ENCODE results near the gene LRTM2. TPM values are rescaled to one million over a fixed set of nuclear protein-coding genes. Genes with fewer than 3 reads are reported as not detected.

LRTM2 gene
- total and polyA plus RNA-seq, 12 donors, result 0.06 TPM; not detected in 11

DNA sequence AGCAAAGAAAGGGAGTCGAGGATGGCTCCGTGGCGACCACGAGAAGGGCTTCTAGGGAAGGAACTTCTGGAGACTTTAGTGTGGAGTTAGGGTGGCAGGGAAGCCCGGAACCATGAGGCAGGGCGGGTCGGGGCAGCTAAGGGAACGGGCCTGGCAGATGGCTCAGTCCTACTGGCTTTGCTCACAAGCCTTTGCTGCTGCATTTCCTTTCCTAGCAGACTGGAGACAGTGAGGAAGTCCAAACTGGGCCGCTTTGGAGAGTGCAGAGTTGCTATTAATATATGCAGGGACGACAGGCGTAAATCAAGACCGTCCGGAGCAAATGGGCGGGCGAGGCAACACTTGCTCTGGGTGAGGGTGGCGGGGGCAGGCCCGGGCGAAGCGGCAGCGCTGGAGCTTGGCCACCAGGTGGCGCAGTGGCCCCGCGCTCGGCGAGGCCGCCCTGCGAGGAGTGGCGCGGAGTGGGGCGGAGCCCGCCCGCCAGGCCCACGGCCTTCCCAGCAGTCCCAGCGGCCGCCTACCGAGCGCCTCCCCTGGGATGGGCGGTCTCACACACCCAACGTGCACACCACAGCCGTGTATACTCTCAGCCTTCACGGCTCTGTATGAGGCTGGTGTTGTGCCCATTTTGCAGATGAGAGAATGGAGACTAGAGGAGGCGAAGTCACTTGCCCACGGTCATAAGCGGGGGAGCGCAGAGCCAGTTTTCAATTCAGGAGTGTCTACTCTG is 24.4 kb upstream of the LRTM2 start:
- H3K27ac ChIP-seq, result peak overlapping the region in 4 of 5 donors; percentile 70 to 84 (median 77)
- H3K4me1 ChIP-seq (replicated peaks in 1 of 2), result peaks cover 11 to 18% of the 10 kb centered on the region in 2 donors
- DNase-seq, result peak; percentile 93 to 96 (median 93)
- H3K4me3 ChIP-seq, result peak overlapping the region in 2 of 4 donors; percentile 29 to 76
- no peaks in the 10 kb centered on the region for H3K27me3 ChIP-seq
- TF ChIP-seq, protein P1, sequence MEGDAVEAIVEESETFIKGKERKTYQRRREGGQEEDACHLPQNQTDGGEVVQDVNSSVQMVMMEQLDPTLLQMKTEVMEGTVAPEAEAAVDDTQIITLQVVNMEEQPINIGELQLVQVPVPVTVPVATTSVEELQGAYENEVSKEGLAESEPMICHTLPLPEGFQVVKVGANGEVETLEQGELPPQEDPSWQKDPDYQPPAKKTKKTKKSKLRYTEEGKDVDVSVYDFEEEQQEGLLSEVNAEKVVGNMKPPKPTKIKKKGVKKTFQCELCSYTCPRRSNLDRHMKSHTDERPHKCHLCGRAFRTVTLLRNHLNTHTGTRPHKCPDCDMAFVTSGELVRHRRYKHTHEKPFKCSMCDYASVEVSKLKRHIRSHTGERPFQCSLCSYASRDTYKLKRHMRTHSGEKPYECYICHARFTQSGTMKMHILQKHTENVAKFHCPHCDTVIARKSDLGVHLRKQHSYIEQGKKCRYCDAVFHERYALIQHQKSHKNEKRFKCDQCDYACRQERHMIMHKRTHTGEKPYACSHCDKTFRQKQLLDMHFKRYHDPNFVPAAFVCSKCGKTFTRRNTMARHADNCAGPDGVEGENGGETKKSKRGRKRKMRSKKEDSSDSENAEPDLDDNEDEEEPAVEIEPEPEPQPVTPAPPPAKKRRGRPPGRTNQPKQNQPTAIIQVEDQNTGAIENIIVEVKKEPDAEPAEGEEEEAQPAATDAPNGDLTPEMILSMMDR (IDR thresholded peaks at IDR 0.05), result peak; percentile 60 to 100 (median 90)
- peak; percentile 7 to 54 for TF ChIP-seq POLR2A (IDR thresholded peaks at IDR 0.05)
- WGBS, 4 donors, result 4 to 13% (median 6%) methylated on average over 10 to 45 of the region's 45 CpGs
- no peaks in the 10 kb centered on the region for H3K36me3 ChIP-seq (replicated peaks in 1 of 2)
- intact Hi-C loops (cut with DNase I), result loop anchor here (2.0 to 10.0 kb wide), 5 partner anchors 143 to 789 kb away; no protein-coding TSS in a partner anchor
- no peaks in the 10 kb centered on the region for H3K9me3 ChIP-seq (replicated peaks in 1 of 3)

GRCh38 chr12:1796515-1797010 is 23.8 kb upstream of the LRTM2 start:
- H3K9me3 ChIP-seq (replicated peaks in 1 of 3), result no peaks in the 10 kb centered on the region
- WGBS, 4 donors, result 3 to 4% (median 3%) methylated on average over 16 to 43 of the region's 43 CpGs; no CpG with 5 or more reads in 1 of the 4 donors
- H3K36me3 ChIP-seq (replicated peaks in 1 of 2), result no peaks in the 10 kb centered on the region
- H3K4me3 ChIP-seq, result peak overlapping the region in 2 of 4 donors; percentile 29 to 76
- peaks cover 11 to 18% of the 10 kb centered on the region in 2 donors for H3K4me1 ChIP-seq (replicated peaks in 1 of 2)
- peak overlapping the region in 4 of 5 donors; percentile 70 to 84 (median 77) for H3K27ac ChIP-seq
- TF ChIP-seq, protein P1 (IDR thresholded peaks at IDR 0.05), result no peak
- peak in 1 of 2 donors; percentile 1 for TF ChIP-seq POLR2A (IDR thresholded peaks at IDR 0.05)
- peak in 3 of 7 donors; percentile 35 to 60 (median 50) for DNase-seq
- H3K27me3 ChIP-seq, result no peaks in the 10 kb centered on the region
- intact Hi-C loops (cut with DNase I), result loop anchor here (2.0 to 10.0 kb wide), 5 partner anchors 142 to 788 kb away; no protein-coding TSS in a partner anchor

DNA sequence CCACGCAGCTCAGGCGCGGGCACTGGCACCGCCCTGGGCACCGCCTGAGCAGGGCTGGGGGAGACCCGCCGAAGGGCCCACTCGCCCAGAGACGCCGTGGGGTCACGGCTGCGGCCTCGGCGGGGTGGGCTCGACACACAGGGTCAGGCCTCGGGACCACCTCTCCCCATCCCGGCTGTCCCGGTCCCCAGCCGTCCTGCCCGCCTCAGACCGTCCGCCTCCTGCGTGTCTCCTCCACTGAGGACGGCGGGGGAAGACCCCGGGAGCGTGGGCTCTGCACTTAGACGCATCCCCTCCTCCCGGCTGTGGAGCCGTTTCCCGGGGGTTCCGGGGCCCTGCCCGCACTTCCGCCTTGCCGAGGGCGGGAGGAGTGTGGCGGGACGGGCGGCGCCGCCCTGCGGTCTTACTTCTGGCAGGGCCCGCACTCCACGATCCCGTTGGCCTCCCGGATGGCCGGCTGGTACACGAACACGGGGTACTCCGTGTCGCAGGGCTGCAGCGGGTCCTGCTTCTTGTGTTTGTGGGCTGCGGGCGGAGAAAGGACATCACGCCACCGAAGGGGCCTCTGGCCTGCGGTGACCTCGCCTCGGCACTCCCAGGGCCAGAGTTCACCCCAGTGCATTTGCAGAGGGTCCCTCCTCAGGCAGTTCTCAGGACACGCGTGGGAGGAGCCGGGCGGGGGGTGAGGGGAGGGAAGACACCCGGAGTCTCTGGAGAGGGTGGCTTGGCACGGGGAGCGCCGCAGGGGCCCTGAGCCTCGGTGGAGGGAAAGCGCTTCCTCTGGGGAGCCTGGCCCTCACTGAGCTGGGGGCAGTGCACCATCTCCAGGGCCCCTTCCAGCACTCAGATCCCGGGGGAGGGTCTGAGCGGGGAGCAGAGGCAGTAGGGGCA is 23.1 kb upstream of the LRTM2 start:
- Histone ChIP-seq H3K27ac (peak overlapping the region in 4 of 5 donors; percentile 70 to 84 (median 77)), H3K9me3 (replicated peaks in 1 of 3) (no peaks in the 10 kb centered on the region), H3K27me3 (no peaks in the 10 kb centered on the region), H3K4me1 (replicated peaks in 1 of 2) (peaks cover 11 to 18% of the 10 kb centered on the region in 2 donors), H3K4me3 (peak overlapping the region in 2 of 4 donors; percentile 29 to 76), H3K36me3 (replicated peaks in 1 of 2) (no peaks in the 10 kb centered on the region)
- DNase-seq, result peak in 5 of 7 donors; percentile 24 to 66 (median 34)
- 35 to 57% (median 44%) methylated on average over 17 to 71 of the region's 71 CpGs for WGBS, 4 donors
- intact Hi-C loops (cut with DNase I), result loop anchor here (2.0 to 10.0 kb wide), 5 partner anchors 142 to 788 kb away; no protein-coding TSS in a partner anchor
- TF ChIP-seq POLR2A (IDR thresholded peaks at IDR 0.05), result peak in 1 of 2 donors; percentile 19
- TF ChIP-seq, protein P1 (IDR thresholded peaks at IDR 0.05), result peak in 1 of 6 experiments; percentile 4
